Epithelial cell of proximal tubule (primary cell): Measurements from ENCODE around the gene HAL. TPM values are rescaled to one million over a fixed set of nuclear protein-coding genes. Genes with fewer than 3 reads are reported as not detected.

ENCODE experiments used
- DNase-seq: peaks from one replicate; pipeline ENCODE4 v3.0.0-alpha.2; 2011; ENCODE audit warnings: low read depth
- H3K4me3 ChIP-seq: 2 replicates; pipeline ENCODE4 v1.5.1; 2011; ENCODE audit warnings: low read depth, mild to moderate bottlenecking, low read length
- total RNA-seq: library from RNA; depleted of rRNA; stranded (reverse); fragments of >200 nt; gene quantifications from 2 replicates; pipeline ENCODE4 v1.2.3, GENCODE V29; 2015
- TF ChIP-seq, protein P1 (sequence below): conservative IDR thresholded peaks from 2 replicates; pipeline ENCODE4 v1.5.1; 2012; ENCODE audit warnings: low read depth, mild to moderate bottlenecking, low read length

Gene HAL, protein sequence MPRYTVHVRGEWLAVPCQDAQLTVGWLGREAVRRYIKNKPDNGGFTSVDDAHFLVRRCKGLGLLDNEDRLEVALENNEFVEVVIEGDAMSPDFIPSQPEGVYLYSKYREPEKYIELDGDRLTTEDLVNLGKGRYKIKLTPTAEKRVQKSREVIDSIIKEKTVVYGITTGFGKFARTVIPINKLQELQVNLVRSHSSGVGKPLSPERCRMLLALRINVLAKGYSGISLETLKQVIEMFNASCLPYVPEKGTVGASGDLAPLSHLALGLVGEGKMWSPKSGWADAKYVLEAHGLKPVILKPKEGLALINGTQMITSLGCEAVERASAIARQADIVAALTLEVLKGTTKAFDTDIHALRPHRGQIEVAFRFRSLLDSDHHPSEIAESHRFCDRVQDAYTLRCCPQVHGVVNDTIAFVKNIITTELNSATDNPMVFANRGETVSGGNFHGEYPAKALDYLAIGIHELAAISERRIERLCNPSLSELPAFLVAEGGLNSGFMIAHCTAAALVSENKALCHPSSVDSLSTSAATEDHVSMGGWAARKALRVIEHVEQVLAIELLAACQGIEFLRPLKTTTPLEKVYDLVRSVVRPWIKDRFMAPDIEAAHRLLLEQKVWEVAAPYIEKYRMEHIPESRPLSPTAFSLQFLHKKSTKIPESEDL
- total RNA-seq, result 0.23 TPM in 1 of 2 replicates, not detected in the other

DNA sequence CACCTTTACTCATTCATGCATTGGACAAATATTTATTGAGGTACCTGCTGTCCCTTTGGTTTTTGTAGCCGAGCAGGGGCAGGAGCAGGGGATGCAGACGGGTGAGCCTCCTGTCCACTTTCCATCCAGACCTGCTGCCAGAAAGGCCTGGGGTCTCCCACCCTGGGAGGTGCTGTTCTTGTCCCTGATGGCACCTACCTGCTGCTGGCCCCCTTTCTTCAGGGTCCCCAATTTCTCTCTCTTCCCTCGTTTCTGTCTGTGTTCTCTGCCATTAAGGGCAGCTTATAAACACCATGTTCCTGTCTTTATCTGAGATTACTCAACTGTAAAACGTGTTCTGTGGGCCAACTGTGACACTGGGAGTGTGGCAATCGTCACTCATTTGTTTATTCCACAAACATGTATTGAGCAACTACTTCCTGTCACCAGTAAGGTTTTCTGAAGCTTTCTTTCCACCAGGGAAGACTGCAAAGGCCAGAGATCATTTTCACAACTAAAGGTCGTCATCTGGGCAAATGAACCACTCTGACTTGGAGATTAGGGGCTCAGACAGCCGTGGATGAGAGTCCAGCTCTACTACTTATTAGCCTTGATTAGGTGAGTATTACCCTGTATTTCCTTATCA lies at the start of gene HAL:
TSS of gene HAL (minus strand) at position 311 of the 625 bp plus-strand sequence. CDS start 434 bp downstream, outside the sequence.
- no peak within 1 kb of the TSS for H3K4me3 ChIP-seq
- TF ChIP-seq, protein P1, sequence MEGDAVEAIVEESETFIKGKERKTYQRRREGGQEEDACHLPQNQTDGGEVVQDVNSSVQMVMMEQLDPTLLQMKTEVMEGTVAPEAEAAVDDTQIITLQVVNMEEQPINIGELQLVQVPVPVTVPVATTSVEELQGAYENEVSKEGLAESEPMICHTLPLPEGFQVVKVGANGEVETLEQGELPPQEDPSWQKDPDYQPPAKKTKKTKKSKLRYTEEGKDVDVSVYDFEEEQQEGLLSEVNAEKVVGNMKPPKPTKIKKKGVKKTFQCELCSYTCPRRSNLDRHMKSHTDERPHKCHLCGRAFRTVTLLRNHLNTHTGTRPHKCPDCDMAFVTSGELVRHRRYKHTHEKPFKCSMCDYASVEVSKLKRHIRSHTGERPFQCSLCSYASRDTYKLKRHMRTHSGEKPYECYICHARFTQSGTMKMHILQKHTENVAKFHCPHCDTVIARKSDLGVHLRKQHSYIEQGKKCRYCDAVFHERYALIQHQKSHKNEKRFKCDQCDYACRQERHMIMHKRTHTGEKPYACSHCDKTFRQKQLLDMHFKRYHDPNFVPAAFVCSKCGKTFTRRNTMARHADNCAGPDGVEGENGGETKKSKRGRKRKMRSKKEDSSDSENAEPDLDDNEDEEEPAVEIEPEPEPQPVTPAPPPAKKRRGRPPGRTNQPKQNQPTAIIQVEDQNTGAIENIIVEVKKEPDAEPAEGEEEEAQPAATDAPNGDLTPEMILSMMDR, result no peak
- DNase-seq, result no peak

DNA sequence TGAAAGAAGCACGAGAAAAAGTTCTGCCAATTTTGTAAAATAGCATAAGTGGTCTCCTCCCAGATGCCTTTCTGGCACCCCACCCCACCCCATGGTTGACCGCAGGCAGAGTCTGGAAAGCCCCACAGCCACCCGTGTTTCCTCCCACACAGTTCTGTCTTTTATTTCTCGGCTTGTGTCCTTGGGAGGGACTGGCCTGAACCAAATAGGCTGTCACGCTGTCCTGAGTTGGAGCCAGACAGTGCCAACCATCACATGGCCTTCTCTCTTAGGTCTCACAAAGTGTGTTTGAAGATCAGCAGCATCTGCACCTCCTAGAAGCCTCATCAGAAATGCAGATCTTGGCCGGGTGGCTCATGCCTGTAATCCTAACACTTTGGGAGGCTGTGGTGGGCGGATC lies 49.4 kb upstream of the HAL start:
- DNase-seq, result no peak
- TF ChIP-seq, protein P1, result no peak

DNA sequence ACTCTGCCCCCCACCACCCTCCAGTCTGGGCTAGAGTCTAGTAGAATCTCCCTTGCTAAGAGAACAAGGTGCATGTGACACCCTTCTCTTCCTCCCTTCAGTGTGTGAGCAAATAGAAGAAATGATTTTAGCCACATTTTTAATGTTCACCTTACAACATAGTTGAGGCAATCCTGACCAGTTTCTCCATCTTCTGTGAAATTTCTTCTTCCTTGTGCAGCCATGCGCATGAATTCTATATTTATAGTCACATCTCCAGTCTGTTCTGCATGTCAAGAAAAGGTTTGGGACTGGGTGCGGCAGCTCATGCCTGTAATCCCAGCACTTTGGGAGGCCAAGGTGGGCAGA lies 48.8 kb upstream of the HAL start:
- TF ChIP-seq, protein P1, result no peak
- DNase-seq, result no peak
- no peak overlapping the region for H3K4me3 ChIP-seq

More for the DNA sequence above, 49.4 kb upstream of the HAL start:
- no peak overlapping the region for H3K4me3 ChIP-seq

DNA sequence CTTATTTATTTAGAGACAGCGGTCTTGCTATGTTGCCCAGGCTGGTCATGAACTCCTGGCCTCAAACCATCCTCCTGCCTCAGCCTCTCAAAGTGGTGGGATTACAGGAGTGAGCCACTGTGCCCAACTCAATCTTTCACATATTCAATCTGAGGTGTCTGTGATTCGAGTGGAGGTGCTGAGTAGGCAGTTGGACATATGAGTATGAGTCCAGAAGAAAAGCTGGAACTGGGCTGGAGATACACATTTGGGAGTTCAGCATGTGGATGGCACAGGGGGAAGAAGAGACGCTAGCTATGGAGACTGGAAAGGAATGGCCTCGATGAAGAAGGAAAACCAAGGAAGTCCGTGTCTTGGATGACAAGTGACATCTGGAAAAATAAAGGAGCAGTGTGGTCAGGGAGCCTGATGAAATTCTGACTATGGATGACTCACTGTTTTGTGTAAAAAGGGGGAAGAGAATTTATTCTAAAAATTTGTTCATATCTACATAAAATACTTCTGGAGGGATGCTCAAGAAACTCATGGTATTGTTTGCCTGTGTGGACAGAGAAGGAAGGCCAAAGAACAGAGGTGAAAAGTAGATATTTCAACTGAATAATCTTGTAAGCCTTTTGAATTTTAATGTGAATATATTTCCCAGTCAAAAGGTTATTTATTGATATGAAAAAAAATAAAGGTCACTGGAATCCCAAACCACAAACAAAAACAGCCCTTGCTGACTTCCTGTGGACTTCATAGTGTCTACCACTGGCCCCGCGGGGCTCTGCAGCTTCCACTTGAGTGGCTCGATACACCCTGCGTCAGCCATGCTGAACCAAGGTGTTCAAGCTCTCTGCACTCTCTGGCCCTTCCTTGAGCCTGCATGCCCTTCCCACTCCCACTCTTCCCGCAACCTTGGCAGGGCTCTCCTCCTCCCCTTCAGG lies 48.1 kb upstream of the HAL start:
- H3K4me3 ChIP-seq, result no peak overlapping the region
- TF ChIP-seq, protein P1, result no peak
- no peak for DNase-seq

DNA sequence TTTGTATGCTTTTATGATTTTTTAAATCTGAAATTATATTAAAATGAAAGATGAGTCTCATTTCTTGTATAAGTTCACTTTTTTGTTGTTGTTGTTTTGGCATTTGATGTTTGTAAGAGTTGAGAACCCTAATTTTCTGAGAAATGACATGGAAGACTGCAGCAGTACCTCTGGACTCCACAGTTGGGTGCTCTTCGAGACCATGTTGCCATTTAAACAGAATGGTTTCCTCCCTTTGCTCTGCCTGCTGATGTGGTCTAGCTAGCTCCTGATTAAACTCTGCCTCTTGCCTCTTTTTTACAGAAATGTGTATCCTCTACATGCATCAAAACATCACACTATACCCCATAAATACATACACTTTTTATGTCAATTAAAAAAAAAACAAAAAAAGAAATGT lies 45.0 kb upstream of the HAL start:
- DNase-seq, result no peak
- TF ChIP-seq, protein P1, result no peak
- no peak overlapping the region for H3K4me3 ChIP-seq
